Mononuclear cell (primary cell): ENCODE results near the gene GSS. TPM values are rescaled to one million over a fixed set of nuclear protein-coding genes. Genes with fewer than 3 reads are reported as not detected.
"Not testable (repeated sequence)": the region's sequence is repeated elsewhere in the genome, so short reads cannot be mapped to it uniquely, and the experiment has no call there.

Source experiments
- H3K27me3 ChIP-seq: 2 replicates; pipeline ENCODE4 v1.6.0; 2011; ENCODE audit warnings: low read length, control low read depth; ENCODE audit not compliant: insufficient read depth
- H3K4me1 ChIP-seq: 2 replicates; pipeline ENCODE4 v1.5.1; 2011; ENCODE audit warnings: mild to moderate bottlenecking, low read length, control low read depth; ENCODE audit not compliant: insufficient read depth
- H3K4me3 ChIP-seq: 2 replicates; pipeline ENCODE4 v1.5.1; 2011; ENCODE audit warnings: mild to moderate bottlenecking, low read length, moderate library complexity
- H3K9me3 ChIP-seq: 2 replicates; pipeline ENCODE4 v1.5.1; 2011; ENCODE audit warnings: low read depth, mild to moderate bottlenecking, control low read depth, low read length
- total RNA-seq: library from RNA; depleted of rRNA; stranded (reverse); fragments of >200 nt; gene quantifications from one replicate; pipeline ENCODE4 v1.2.3, GENCODE V29; 2012

The GSS gene
- total RNA-seq, 1 donor = 17.2 TPM

GRCh38 chr20:34923414-34923813, 32.2 kb downstream of the GSS start:
- no peaks in the 10 kb centered on the region for H3K4me1 ChIP-seq
- H3K9me3 ChIP-seq = no peaks in the 10 kb centered on the region
- no peaks in the 10 kb centered on the region for H3K27me3 ChIP-seq
- H3K4me3 ChIP-seq = no peak overlapping the region

- no peaks in the 10 kb centered on the region for H3K9me3 ChIP-seq
- no peak overlapping the region for H3K4me3 ChIP-seq
- no peaks in the 10 kb centered on the region for H3K27me3 ChIP-seq
- no peaks in the 10 kb centered on the region for H3K4me1 ChIP-seq
Observed at GRCh38 chr20:34922654-34923381, 32.8 kb downstream of the GSS start.

- H3K4me1 ChIP-seq = no peaks in the 10 kb centered on the region
- no peaks in the 10 kb centered on the region for H3K9me3 ChIP-seq
- H3K27me3 ChIP-seq = no peaks in the 10 kb centered on the region
- H3K4me3 ChIP-seq = no peak overlapping the region
Observed at GRCh38 chr20:34921436-34921835, 34.2 kb downstream of the GSS start.

- Histone ChIP-seq H3K9me3 (no peaks in the 10 kb centered on the region), H3K4me1 (no peaks in the 10 kb centered on the region), H3K4me3 (no peak overlapping the region), H3K27me3 (no peaks in the 10 kb centered on the region)
Observed at GRCh38 chr20:34920055-34920454, 35.6 kb downstream of the GSS start.

- Histone ChIP-seq H3K9me3 (no peaks in the 10 kb centered on the region), H3K4me1 (no peaks in the 10 kb centered on the region), H3K27me3 (no peaks in the 10 kb centered on the region), H3K4me3 (no peak overlapping the region)
Observed at GRCh38 chr20:34916774-34917354, 38.7 kb downstream of the GSS start.

GRCh38 chr20:34915749-34916455, 39.7 kb downstream of the GSS start:
- H3K4me1 ChIP-seq = no peaks in the 10 kb centered on the region
- H3K4me3 ChIP-seq = no peak overlapping the region
- H3K27me3 ChIP-seq = no peaks in the 10 kb centered on the region
- H3K9me3 ChIP-seq = no peaks in the 10 kb centered on the region

- no peaks in the 10 kb centered on the region for H3K9me3 ChIP-seq
Observed at GRCh38 chr20:34915131-34915530, 40.5 kb downstream of the GSS start.

GRCh38 chr20:34907616-34908469, 47.8 kb downstream of the GSS start:
- no peak overlapping the region for H3K4me3 ChIP-seq
- no peaks in the 10 kb centered on the region for H3K27me3 ChIP-seq

More at GRCh38 chr20:34915131-34915530, 40.5 kb downstream of the GSS start:
- no peak overlapping the region for H3K4me3 ChIP-seq
- H3K27me3 ChIP-seq = no peaks in the 10 kb centered on the region
- H3K4me1 ChIP-seq = no peaks in the 10 kb centered on the region

GRCh38 chr20:34904202-34904621, 51.4 kb downstream of the GSS start:
- Histone ChIP-seq H3K4me3 (no peak overlapping the region), H3K9me3 (no peaks in the 10 kb centered on the region), H3K4me1 (peaks cover 29% of the 10 kb centered on the region), H3K27me3 (no peaks in the 10 kb centered on the region)

More at GRCh38 chr20:34907616-34908469, 47.8 kb downstream of the GSS start:
- Histone ChIP-seq H3K9me3 (no peaks in the 10 kb centered on the region), H3K4me1 (peaks cover 17% of the 10 kb centered on the region)

- not testable (repeated sequence) for H3K4me3 ChIP-seq, H3K27me3 ChIP-seq, H3K9me3 ChIP-seq
- peaks cover 12% of the 10 kb centered on the region for H3K4me1 ChIP-seq
Observed at GRCh38 chr20:34898731-34899130, 56.9 kb downstream of the GSS start.

- H3K9me3 ChIP-seq, H3K4me3 ChIP-seq, H3K27me3 ChIP-seq: not testable (repeated sequence)
- H3K4me1 ChIP-seq = peaks cover 15% of the 10 kb centered on the region
Observed at GRCh38 chr20:34898129-34898528, 57.5 kb downstream of the GSS start.

GRCh38 chr20:34896086-34896621, 59.5 kb downstream of the GSS start:
- Histone ChIP-seq H3K9me3 (no peaks in the 10 kb centered on the region), H3K4me1 (peaks cover 34% of the 10 kb centered on the region), H3K4me3 (no peak overlapping the region), H3K27me3 (no peaks in the 10 kb centered on the region)

GRCh38 chr20:34895465-34895864, 60.1 kb downstream of the GSS start:
- H3K4me1 ChIP-seq = peaks cover 41% of the 10 kb centered on the region
- no peak overlapping the region for H3K4me3 ChIP-seq
- no peaks in the 10 kb centered on the region for H3K27me3 ChIP-seq

GRCh38 chr20:34894723-34895122, 60.9 kb downstream of the GSS start:
- Histone ChIP-seq H3K27me3 (no peaks in the 10 kb centered on the region), H3K4me1 (peaks cover 40% of the 10 kb centered on the region), H3K9me3 (no peaks in the 10 kb centered on the region), H3K4me3 (no peak overlapping the region)

More at GRCh38 chr20:34895465-34895864, 60.1 kb downstream of the GSS start:
- no peaks in the 10 kb centered on the region for H3K9me3 ChIP-seq
